Measurements from ENCODE around the gene AS3MT. TPM values are rescaled to one million over a fixed set of nuclear protein-coding genes. Genes with fewer than 3 reads are reported as not detected.
"Not testable (repeated sequence)": the region's sequence is repeated elsewhere in the genome, so short reads cannot be mapped to it uniquely, and the experiment has no call there.

Gene AS3MT
- polyA plus RNA-seq, 4 donors, result 18.8 to 27.2 (median 22.0) TPM

GRCh38 chr10:102918817-102919245, 49.6 kb downstream of the AS3MT start:
- DNase-seq (ENCODE audit: low read depth in 4 of 4, low spot score in 3 of 4), result no peak

- no peak for DNase-seq (ENCODE audit: low read depth in 4 of 4, low spot score in 3 of 4)
Measured at GRCh38 chr10:102919246-102919959, 50.1 kb downstream of the AS3MT start.

GRCh38 chr10:102919992-102920739, 50.9 kb downstream of the AS3MT start:
- no peak for DNase-seq (ENCODE audit: low read depth in 4 of 4, low spot score in 3 of 4)

GRCh38 chr10:102923601-102924000, 54.3 kb downstream of the AS3MT start:
- no peak for DNase-seq (ENCODE audit: low read depth in 4 of 4, low spot score in 3 of 4)

GRCh38 chr10:102926842-102927241, 57.6 kb downstream of the AS3MT start:
- no peak for DNase-seq (ENCODE audit: low read depth in 4 of 4, low spot score in 3 of 4)

GRCh38 chr10:102927311-102928010, 58.2 kb downstream of the AS3MT start:
- no peak for DNase-seq (ENCODE audit: low read depth in 4 of 4, low spot score in 3 of 4)

- not testable (repeated sequence) for DNase-seq (ENCODE audit: low read depth in 4 of 4, low spot score in 3 of 4)
Measured at GRCh38 chr10:102928442-102928841, 59.2 kb downstream of the AS3MT start.

- no peak for DNase-seq (ENCODE audit: low read depth in 4 of 4, low spot score in 3 of 4)
Measured at GRCh38 chr10:102930720-102931119, 61.5 kb downstream of the AS3MT start.

- DNase-seq (ENCODE audit: low read depth in 4 of 4, low spot score in 3 of 4), result no peak
Measured at GRCh38 chr10:102931643-102932042, 62.4 kb downstream of the AS3MT start.

- no peak for DNase-seq (ENCODE audit: low read depth in 4 of 4, low spot score in 3 of 4)
Measured at GRCh38 chr10:102935505-102935904, 66.2 kb downstream of the AS3MT start.

GRCh38 chr10:102935939-102936605, 66.8 kb downstream of the AS3MT start:
- DNase-seq (ENCODE audit: low read depth in 4 of 4, low spot score in 3 of 4), result no peak

- no peak for DNase-seq (ENCODE audit: low read depth in 4 of 4, low spot score in 3 of 4)
Measured at GRCh38 chr10:102941401-102941800, 72.1 kb downstream of the AS3MT start.

- no peak for DNase-seq (ENCODE audit: low read depth in 4 of 4, low spot score in 3 of 4)
Measured at GRCh38 chr10:102945449-102945848, 76.2 kb downstream of the AS3MT start.

GRCh38 chr10:102945962-102946361, 76.7 kb downstream of the AS3MT start:
- no peak for DNase-seq (ENCODE audit: low read depth in 4 of 4, low spot score in 3 of 4)

GRCh38 chr10:102946992-102947391, 77.7 kb downstream of the AS3MT start:
- DNase-seq (ENCODE audit: low read depth in 4 of 4, low spot score in 3 of 4), result no peak

GRCh38 chr10:102948176-102948575, 78.9 kb downstream of the AS3MT start:
- no peak for DNase-seq (ENCODE audit: low read depth in 4 of 4, low spot score in 3 of 4)

- DNase-seq (ENCODE audit: low read depth in 4 of 4, low spot score in 3 of 4), result no peak
Measured at GRCh38 chr10:102948786-102949185, 79.5 kb downstream of the AS3MT start.

- no peak for DNase-seq (ENCODE audit: low read depth in 4 of 4, low spot score in 3 of 4)
Measured at GRCh38 chr10:102949916-102950315, 80.6 kb downstream of the AS3MT start.

GRCh38 chr10:102951316-102951715, 82.0 kb downstream of the AS3MT start:
- no peak for DNase-seq (ENCODE audit: low read depth in 4 of 4, low spot score in 3 of 4)

Measured in left renal pelvis (tissue), 4 donors.